ENCODE measurements around the gene ZPBP2. TPM values are rescaled to one million over a fixed set of nuclear protein-coding genes. Genes with fewer than 3 reads are reported as not detected.

The ZPBP2 gene
- total RNA-seq, 4 donors from 2014 or later, result not detected

- no peak for DNase-seq (ENCODE audit: low spot score in 2 of 2)
- Histone ChIP-seq H3K4me1 (no peaks in the 10 kb centered on the region), H3K4me3 (no peak overlapping the region), H3K36me3 (no peaks in the 10 kb centered on the region), H3K27ac (no peak overlapping the region), H3K27me3 (no peaks in the 10 kb centered on the region), H3K9me3 (no peaks in the 10 kb centered on the region)
- WGBS, result 92% methylated on average over 5 of the region's 5 CpGs
- no peak for TF ChIP-seq EP300 (IDR thresholded peaks at IDR 0.05)
- TF ChIP-seq CTCF (IDR thresholded peaks at IDR 0.05), result no peak
- TF ChIP-seq POLR2AphosphoS5 (IDR thresholded peaks at IDR 0.05), result no peak
- TF ChIP-seq POLR2A (IDR thresholded peaks at IDR 0.05), result no peak
Measured at GRCh38 chr17:39823407-39824054, 44.5 kb upstream of the ZPBP2 start.

- Histone ChIP-seq H3K9me3 (no peaks in the 10 kb centered on the region), H3K27ac (no peak overlapping the region), H3K4me1 (no peaks in the 10 kb centered on the region), H3K36me3 (no peaks in the 10 kb centered on the region), H3K4me3 (no peak overlapping the region), H3K27me3 (no peaks in the 10 kb centered on the region)
- WGBS, result 75% methylated on average over 2 of the region's 2 CpGs
- TF ChIP-seq POLR2AphosphoS5 (IDR thresholded peaks at IDR 0.05), result no peak
- no peak for TF ChIP-seq EP300 (IDR thresholded peaks at IDR 0.05)
- no peak for TF ChIP-seq CTCF (IDR thresholded peaks at IDR 0.05)
- TF ChIP-seq POLR2A (IDR thresholded peaks at IDR 0.05), result no peak
- DNase-seq (ENCODE audit: low spot score in 2 of 2), result no peak
Measured at GRCh38 chr17:39826334-39826733, 41.7 kb upstream of the ZPBP2 start.

- DNase-seq (ENCODE audit: low spot score in 2 of 2), result no peak
- H3K27me3 ChIP-seq, result no peaks in the 10 kb centered on the region
- 73% methylated on average over 4 of the region's 4 CpGs for WGBS
- no peaks in the 10 kb centered on the region for H3K9me3 ChIP-seq
- no peak overlapping the region for H3K27ac ChIP-seq
- no peak overlapping the region for H3K4me3 ChIP-seq
- H3K4me1 ChIP-seq, result no peaks in the 10 kb centered on the region
- no peaks in the 10 kb centered on the region for H3K36me3 ChIP-seq
- no peak for TF ChIP-seq POLR2AphosphoS5 (IDR thresholded peaks at IDR 0.05)
- no peak for TF ChIP-seq EP300 (IDR thresholded peaks at IDR 0.05)
- TF ChIP-seq POLR2A (IDR thresholded peaks at IDR 0.05), result no peak
- no peak for TF ChIP-seq CTCF (IDR thresholded peaks at IDR 0.05)
Measured at GRCh38 chr17:39828443-39828842, 39.6 kb upstream of the ZPBP2 start.

- Histone ChIP-seq H3K36me3 (no peaks in the 10 kb centered on the region), H3K27me3 (peaks cover 7% of the 10 kb centered on the region), H3K4me3 (no peak overlapping the region), H3K27ac (no peak overlapping the region), H3K4me1 (no peaks in the 10 kb centered on the region), H3K9me3 (no peaks in the 10 kb centered on the region)
- TF ChIP-seq CTCF (IDR thresholded peaks at IDR 0.05), result no peak
- TF ChIP-seq POLR2AphosphoS5 (IDR thresholded peaks at IDR 0.05), result no peak
- TF ChIP-seq POLR2A (IDR thresholded peaks at IDR 0.05), result no peak
- TF ChIP-seq EP300 (IDR thresholded peaks at IDR 0.05), result no peak
- DNase-seq (ENCODE audit: low spot score in 2 of 2), result no peak
- WGBS, result 89% methylated on average over 2 of the region's 2 CpGs
Measured at GRCh38 chr17:39831588-39831987, 36.4 kb upstream of the ZPBP2 start.

- Histone ChIP-seq H3K27me3 (peaks cover 7% of the 10 kb centered on the region), H3K4me1 (no peaks in the 10 kb centered on the region), H3K36me3 (no peaks in the 10 kb centered on the region), H3K9me3 (peaks cover 10% of the 10 kb centered on the region), H3K27ac (no peak overlapping the region), H3K4me3 (no peak overlapping the region)
- DNase-seq (ENCODE audit: low spot score in 2 of 2), result no peak
- TF ChIP-seq POLR2A (IDR thresholded peaks at IDR 0.05) (no peak), EP300 (IDR thresholded peaks at IDR 0.05) (no peak), POLR2AphosphoS5 (IDR thresholded peaks at IDR 0.05) (no peak), CTCF (IDR thresholded peaks at IDR 0.05) (no peak)
Measured at GRCh38 chr17:39834017-39834416, 34.0 kb upstream of the ZPBP2 start.

All from suprapubic skin (tissue), 4 donors.